GM18498 (cell line): ENCODE data around the gene PMF1.

ENCODE experiments used
- ATAC-seq: cut with Tn5 transposase; IDR thresholded peaks from one replicate; pipeline ENCODE4 v1.9.1; 2021; ENCODE audit warnings: mild to moderate bottlenecking, moderate library complexity; ENCODE audit not compliant: unreplicated experiment

The PMF1 gene

DNA sequence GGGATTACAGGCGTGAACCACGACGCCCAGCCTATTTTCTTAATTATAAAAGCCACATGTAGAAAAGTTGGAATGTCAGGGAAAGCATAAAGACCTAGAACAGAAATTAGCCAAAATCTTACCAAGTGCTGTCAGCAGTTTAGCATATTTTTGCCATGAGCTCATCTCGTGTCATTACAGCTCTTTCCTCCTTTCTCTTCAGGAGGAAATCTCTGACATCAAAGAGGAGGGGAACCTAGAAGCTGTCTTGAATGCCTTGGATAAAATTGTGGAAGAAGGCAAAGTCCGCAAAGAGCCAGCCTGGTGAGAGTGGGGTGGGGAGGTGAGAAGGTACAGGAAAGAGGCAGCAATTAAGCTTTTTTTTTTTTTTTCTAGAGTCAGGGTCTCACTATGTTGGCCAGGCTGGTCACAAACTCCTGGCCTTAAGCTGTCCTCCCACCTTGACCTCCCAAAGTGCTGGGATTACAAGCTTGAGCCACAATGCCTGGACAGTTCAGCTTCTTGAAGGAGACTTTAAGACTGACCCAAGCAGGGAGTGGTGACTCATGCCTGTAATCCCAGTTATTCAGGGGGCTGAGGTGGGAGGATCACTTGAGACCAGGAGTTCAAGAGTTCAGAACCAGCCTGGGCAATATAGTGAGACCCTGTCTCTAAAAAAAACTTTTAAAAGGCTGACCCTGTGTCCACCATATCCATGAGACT, 20.8 kb downstream of the PMF1 start:
- ATAC-seq: no peak

DNA sequence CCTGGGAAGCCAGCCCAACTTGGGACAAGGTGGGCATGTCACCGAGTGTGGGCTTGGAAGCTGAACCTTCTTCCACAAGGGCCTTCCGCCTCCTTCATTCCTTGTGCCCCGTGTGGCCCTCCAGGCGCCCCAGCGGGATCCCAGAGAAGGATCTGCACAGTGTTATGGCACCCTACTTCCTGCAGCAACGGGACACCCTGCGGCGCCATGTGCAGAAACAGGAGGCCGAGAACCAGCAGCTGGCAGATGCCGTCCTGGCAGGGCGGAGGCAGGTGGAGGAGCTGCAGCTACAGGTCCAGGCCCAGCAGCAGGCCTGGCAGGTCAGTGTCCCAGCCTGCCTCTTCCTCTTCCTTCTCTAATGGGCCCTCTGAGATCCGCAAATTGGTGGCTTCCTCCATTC, 23.4 kb downstream of the PMF1 start:
- no peak for ATAC-seq

DNA sequence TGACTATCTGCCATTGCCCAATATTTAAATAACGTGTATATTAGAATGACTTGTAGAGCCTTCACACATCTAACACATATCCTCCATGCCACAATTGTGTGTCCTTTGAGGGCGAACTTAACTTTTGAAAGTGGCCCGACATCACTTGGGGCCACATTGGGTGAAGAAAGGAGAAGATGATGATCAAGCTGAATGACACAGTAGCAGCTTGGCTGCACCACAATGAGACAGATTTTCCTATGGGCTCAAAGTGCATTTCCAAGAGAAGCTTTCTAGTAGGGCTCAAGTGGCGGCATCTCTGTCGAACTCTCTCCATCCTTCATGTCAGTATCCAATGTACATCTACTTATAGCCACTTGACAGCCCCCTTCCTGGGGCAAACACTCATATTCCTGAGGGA, 25.4 kb downstream of the PMF1 start:
- ATAC-seq: no peak

DNA sequence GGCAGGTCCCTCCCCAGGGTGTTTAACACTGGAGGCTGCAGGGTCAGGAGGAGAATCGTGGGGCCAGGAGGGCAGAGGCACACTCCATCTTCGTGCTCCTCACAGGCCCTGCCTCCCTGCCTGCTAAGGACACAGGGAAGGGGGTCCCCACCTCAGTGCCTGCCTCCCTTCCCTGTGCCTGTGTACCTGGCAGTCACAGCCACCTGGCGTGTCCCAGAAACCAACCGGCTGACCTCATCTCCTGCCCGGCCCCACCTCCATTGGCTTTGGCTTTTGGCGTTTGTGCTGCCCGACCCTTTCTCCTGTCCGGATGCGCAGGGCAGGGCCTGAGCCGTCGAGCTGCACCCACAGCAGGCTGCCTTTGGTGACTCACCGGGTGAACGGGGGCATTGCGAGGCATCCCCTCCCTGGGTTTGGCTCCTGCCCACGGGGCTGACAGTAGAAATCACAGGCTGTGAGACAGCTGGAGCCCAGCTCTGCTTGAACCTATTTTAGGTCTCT, 28.6 kb downstream of the PMF1 start:
- ATAC-seq: no peak

DNA sequence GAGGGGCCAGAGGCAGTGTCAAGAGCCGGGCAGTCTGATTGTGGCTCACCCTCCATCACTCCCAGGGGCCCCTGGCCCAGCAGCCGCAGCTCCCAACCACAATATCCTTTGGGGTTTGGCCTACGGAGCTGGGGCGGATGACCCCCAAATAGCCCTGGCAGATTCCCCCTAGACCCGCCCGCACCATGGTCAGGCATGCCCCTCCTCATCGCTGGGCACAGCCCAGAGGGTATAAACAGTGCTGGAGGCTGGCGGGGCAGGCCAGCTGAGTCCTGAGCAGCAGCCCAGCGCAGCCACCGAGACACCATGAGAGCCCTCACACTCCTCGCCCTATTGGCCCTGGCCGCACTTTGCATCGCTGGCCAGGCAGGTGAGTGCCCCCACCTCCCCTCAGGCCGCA, 29.1 kb downstream of the PMF1 start, which contains the start of gene BGLAP:
BGLAP (plus strand) TSS at position 259 of the 400 bp plus-strand sequence; CDS start at position 307, 48 bp downstream.
- ATAC-seq: no peak

DNA sequence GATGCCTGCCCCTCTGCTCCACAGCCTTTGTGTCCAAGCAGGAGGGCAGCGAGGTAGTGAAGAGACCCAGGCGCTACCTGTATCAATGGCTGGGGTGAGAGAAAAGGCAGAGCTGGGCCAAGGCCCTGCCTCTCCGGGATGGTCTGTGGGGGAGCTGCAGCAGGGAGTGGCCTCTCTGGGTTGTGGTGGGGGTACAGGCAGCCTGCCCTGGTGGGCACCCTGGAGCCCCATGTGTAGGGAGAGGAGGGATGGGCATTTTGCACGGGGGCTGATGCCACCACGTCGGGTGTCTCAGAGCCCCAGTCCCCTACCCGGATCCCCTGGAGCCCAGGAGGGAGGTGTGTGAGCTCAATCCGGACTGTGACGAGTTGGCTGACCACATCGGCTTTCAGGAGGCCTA, 29.9 kb downstream of the PMF1 start:
- no peak for ATAC-seq

DNA sequence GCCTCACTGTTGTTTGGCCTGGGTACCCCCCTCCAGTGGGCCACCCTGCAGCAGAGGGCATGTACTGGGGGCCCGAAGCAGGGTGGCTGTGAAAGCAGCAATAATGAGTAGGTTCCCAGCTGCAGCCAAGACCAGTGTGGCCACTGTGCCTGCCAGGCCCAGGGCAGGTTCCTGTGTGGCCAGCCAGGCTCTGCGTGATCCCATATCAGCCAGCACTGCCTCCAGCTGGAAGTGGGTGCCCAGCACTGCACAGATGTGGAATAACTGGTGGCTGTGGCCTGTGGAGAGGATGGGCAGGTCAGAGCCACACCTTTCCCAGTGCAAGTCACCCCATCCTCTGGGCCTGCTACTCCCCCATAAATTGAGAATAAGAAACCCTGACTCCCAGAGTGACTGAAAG, 31.3 kb downstream of the PMF1 start:
- no peak for ATAC-seq

DNA sequence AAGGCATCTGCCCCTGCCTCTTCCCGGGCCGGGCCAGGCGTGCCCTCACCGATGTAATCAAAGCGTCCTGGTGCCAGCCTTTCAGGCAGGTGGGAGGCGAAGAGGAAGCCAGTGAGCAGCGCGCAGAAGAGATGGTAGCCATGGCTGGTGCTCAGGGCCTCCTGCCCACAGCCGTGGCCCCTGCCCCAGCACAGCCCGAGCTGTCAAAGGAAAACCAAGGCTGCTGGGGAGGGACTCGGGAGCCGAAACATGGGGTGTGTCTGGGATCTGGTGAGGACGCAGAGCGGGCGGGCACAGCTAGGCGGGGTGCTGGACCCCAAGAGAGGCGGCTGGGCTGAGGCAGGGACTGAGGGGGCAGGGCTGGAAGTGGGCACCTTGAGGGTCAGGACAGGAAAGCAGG, 31.9 kb downstream of the PMF1 start:
- ATAC-seq: no peak

DNA sequence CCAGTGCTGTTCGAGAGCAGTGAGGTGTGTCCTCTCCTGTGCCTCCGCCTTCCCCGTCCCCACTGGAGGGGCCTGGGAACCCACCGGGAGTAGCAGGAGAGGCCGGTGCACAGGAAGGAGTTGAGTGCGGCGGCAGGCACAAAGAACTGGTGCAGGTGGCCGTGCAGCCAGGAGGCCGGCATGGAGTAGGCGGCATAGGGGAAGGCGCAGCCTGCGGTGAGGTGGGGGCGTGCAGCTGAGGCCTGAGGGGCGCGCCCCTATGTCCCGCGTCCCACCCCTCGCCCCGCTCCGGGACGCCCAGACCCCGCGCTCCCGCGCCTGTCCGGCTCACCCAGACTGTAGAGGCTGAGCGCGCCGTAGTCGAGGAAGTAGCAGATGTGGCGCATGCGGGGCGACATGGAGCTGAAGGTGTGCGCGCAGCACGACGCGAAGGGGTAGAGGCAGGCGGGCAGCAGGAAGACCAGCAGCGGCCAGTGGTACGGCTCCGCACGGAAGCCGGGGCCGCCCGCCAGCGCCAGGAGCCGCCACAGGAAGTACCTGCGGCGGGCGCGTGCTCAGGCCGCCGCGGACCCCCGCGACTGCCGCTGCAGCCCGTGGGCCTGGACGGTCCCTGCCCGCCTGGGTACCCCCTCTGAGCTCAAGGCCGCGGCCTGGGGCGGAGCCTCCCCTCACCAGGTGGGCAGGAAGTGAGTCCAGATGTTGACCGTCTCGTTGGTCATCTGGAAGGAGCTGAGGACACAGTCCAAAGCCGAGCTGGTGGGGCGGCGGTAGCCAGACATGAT, 32.8 kb downstream of the PMF1 start:
- ATAC-seq: no peak

DNA sequence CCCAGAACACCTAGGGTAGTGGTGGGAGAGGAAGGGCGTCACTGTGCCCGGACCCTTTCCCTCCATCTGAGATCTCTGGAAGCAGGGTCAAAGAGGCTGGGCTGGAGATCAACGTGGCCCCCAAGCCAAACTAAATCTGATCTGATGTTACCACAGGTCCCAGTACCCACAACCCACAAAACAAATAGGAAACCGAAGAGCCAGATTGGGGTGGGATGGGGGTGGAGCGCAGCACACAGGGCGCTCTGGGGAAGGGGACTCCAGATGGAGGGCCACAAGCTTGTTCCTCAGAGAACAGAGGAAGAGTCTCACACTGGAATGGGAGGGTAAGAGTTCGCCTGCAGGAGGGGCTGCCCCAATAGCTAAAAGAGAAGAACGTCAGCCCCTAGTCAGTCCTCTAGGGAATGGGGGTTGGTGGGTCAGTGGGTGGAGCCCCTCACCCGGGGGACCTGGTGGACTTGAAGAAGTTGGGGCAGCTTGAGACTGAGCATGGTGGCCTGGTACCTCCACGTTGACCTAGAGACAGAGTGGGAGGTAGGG, 33.5 kb downstream of the PMF1 start:
- ATAC-seq: no peak

DNA sequence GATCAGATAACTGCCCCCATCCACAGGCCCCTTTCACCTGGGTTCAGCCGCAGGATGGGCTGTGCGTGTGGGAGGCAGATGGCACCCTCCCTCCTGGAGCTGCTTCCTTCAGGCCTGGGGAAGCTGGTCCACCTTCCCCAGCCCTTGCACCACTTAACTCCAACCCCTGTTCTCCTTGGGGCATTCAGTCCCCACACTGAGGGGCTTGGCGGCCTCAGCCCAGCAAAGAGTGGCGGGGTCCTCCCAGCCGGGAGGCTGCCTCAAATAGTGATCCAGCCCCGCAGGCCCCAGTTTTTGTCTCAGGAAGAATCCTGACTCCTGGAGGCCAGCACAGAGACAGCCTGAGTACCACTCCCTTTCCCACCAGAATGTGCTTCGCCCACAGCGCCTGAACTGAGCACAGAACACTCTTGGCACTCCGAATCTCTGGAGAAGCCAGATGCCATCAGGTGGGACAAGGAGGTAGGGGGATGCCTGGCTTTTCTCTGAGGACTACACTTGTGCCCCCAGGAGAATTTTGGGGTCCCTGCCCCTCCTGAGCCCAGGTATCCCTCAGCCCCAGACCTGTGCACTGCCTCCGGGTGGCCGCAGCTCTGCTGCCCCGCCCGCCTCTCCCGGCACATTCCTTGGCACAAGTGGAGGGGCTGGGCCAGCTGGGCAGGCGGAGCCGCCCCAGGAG, 34.1 kb downstream of the PMF1 start:
- ATAC-seq: no peak

DNA sequence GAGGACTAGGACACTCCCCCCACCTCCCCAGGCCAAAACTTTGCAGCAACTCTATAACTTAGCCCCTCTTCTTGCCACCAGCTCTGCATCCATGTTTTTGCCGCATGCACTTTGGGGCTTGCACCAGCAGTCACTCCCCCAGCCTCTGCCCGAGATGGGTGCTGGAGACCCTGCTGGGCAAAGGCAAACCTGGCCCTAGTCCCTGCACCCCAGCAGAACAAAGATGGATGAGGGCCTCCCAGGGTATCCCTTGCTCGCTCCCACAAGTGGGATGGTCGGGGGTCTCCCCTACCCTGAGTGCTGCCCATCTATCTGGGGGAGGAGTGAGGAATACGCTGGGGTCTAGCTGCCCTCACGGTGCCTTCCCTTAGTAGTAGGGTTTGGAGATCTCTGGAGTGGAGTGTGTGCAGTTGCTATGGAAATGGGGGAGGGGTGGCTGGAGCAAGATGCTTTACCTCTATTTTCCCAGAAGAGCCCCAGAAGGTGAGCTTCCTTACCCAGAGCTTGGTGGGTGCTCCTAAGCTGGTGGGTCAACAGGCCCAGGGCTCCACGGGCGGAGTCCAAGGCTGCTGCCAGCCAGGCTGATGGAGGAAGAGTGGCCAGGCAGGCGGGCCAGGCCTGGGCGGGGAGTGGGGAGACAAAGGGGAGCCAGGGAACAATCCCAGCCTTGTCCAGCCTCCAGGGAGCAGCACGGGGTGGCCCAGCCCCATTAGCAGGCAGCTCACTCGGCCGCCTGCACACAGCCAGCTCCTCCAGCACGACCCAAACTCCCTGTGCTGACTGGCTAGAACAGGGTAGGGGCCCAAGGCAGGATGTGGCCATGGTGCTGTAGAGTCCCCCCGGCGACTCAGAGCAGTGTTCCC, 34.9 kb downstream of the PMF1 start, which contains the start of gene PAQR6:
PAQR6 (minus strand) TSS at position 597 of the 863 bp plus-strand sequence. CDS start 1,325 bp downstream, outside the sequence.
- no peak for ATAC-seq

DNA sequence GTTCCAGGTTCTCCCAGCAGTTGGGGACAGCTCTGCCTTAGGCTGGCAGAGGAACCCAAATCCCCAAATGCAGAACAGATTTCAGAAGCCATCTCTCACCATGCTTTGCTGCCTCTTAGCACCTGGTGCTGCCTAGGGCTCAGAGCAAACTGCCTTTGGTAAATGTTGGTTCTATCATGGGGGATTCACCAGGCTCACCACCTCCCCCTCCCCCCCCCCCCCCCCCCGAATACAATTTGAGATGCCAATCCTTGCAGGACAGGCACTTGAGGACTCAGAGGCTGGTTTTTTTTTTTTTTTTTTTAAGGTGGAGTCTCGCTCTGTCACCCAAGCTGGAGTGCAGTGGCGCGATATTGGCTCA, 35.5 kb downstream of the PMF1 start:
- ATAC-seq: no peak

DNA sequence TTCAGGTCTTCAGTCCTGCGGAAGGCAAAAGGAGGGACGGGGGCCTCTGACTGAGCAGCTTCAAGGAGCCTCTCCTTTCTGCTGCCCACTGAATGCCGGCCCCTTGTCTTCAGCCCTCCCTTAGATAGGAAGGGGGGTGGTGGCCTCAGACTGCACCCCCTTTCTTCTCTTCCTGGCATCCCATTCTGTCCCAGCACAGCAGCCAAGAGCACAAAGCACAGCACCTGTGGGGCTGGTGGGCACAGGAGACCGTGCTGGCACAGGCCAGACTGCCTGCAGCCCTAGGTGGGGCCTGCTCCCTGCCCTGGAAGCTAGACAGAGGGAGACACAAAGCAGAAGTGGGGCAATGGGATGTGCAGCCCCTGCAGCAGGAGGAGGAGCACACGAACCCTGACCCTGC, 36.8 kb downstream of the PMF1 start:
- ATAC-seq: no peak

DNA sequence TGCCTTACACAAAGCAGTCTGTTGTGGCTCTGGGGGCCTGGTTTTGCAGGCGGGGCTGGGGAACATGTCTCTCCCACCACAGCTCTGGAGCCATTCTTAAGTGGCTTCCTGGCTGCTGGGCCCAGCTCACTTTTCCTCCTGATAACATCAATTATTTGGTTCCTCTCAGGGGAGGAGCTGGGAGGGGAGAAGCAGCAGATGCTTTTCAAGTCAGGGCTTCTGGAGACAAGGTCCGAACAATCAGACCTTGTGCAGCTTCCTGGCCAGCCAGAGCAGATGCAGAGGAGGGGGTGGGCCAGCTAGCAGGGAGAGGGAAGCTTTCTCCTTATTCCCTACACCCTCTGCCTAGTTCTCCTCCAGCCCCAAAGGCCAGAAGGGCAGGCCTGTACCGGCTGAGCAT, 38.7 kb downstream of the PMF1 start:
- ATAC-seq: no peak

DNA sequence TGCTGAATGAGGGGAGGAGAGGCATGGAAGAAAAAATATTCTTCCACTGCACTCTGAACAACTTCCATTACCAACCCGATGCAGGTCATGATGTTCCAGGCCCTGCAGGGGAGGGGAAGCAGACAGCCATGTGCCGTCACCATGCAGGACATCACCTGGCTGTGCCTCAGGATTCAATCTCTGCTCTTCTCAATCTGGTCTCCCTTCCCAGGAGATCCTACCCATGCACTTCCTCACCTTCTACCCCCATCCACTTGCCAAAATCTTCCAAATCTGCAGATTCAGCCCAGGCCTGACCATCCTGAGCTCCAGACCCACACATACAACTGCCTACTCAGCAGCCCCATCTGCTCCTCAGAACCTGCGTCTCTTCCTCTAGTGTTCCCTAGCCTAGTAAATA, 40.8 kb downstream of the PMF1 start:
- ATAC-seq: no peak

DNA sequence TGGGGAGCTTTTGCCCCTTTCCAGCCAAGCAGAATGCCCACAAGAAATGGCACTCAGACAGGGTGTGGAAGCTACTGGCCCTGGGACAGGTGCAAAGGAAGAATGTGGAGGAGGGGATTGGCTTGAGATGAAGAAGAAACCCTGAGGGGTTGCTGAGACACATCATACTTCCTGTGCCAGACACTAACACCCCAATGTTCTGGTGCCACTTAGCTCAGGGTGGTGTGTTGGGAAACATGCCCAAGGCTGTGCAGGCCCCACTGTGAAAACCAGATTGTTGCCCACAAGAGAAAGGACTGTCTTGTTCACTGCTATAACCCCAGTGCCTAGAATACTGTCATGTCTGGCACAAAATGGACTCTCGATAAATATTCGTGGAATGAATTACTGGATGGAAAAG, 44.9 kb downstream of the PMF1 start:
- ATAC-seq: no peak

DNA sequence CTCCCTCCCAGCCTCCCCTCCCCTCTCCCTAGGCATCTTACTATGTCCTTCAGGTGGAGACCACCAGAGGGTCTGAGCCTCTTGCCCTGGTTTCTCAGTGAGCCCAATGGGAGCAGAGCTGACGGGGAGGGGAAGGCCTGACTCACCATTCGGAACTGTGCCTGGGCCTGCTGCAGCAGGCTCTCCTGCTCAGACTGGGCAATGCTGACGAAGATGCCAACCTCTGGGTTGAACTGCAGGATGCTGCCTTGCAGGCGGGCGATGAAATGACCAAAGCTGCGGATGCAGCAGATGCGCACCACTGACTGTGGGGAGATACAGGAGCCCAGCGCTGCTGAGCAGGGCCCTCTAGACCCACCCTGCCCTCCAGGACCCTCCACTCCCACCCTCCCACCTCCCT, 46.1 kb downstream of the PMF1 start:
- no peak for ATAC-seq

DNA sequence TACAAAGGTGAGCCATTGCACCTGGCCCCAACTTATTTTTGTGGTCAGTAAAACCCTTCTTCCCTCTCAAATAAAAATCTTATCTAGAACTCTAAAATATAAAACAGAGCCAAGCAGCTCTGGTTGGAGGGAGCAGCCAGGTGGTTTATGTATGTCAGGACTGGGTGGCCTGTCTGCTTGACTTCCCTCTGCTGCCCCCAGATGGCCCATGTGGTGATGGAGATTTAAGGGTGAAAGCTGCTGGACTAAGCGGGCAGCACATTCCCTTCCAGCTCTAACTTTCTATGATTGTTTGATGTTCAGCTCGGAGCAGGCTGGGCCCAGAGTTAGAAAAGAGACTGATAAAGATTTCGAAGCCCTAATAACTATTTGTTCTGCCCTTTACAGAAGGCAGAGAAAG, 47.0 kb downstream of the PMF1 start:
- ATAC-seq: no peak

DNA sequence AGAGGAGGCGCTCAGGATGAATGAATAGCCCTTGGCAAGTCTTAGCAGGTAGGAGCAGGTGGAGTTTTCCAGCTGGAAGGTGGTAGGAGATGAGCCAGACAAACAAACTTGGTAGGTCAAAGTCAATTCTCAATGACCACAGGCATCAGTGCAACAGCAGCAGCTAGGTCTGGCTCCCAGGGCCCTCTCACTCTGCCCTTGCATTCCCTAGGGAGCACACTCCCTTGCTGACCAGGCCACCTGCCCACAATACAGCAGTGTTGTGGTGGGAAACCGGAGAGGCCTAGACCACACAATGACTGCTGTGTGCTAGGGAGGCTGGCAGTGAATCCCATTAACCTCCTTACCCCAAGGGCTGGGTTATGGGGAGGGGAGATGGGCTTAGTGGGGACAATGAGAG, 48.1 kb downstream of the PMF1 start:
- ATAC-seq: no peak
